VCaP (cell line): ENCODE measurements around the gene AP2A1.
A peak's percentile ranks its signal among the peaks of the same experiment; 100 is the strongest.

Experiments used
- H3K27ac ChIP-seq: fragments of 450-650 bp; 2 replicates; pipeline ENCODE4 v1.5.1; 2017
- TF ChIP-seq, protein P1 (sequence below): fragments of 450-650 bp; conservative IDR thresholded peaks from 2 replicates; pipeline ENCODE4 v1.5.1; 2017; ENCODE audit warnings: mild to moderate bottlenecking, moderate library complexity

Gene AP2A1

DNA sequence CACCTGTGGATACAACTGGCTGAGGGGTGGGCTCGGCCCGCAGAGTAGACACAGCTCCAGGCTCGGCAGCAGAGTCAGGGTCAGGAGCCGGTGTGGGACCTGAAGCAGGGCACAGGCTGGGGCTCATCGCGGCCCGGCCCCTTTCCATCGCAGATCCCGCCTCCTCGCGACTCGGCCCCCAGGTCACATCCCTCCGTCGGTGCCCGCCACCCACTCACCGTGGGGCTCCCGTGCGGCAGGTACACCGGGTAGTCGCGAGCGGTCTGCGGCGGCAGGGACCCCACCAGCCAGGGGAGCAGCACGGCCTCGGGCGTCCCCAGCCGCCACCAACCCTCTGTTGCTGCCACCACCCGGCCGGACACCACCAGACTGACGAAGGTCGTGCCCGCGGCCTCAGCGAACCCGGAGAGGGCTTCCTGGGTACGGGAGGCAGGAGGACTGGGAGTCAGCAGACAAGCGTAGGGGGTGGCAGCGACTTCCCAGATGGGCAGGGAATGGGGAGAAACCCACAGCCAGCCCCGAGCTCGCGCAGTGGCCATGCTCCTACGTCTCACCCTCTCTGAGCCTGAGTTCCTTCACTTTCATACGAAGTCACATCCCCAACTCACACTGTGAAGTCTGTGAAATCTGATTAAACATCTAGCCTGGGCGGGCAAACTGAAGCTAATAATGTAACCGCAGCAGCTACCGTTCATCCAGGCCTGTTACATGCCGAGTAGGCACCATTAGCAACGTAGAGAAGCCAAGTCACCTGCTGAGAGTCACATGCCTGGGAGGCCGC is 42.5 kb downstream of the AP2A1 start:
- H3K27ac ChIP-seq: peak overlapping the region; percentile 79
- TF ChIP-seq, protein P1, sequence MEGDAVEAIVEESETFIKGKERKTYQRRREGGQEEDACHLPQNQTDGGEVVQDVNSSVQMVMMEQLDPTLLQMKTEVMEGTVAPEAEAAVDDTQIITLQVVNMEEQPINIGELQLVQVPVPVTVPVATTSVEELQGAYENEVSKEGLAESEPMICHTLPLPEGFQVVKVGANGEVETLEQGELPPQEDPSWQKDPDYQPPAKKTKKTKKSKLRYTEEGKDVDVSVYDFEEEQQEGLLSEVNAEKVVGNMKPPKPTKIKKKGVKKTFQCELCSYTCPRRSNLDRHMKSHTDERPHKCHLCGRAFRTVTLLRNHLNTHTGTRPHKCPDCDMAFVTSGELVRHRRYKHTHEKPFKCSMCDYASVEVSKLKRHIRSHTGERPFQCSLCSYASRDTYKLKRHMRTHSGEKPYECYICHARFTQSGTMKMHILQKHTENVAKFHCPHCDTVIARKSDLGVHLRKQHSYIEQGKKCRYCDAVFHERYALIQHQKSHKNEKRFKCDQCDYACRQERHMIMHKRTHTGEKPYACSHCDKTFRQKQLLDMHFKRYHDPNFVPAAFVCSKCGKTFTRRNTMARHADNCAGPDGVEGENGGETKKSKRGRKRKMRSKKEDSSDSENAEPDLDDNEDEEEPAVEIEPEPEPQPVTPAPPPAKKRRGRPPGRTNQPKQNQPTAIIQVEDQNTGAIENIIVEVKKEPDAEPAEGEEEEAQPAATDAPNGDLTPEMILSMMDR: peak; percentile 39

DNA sequence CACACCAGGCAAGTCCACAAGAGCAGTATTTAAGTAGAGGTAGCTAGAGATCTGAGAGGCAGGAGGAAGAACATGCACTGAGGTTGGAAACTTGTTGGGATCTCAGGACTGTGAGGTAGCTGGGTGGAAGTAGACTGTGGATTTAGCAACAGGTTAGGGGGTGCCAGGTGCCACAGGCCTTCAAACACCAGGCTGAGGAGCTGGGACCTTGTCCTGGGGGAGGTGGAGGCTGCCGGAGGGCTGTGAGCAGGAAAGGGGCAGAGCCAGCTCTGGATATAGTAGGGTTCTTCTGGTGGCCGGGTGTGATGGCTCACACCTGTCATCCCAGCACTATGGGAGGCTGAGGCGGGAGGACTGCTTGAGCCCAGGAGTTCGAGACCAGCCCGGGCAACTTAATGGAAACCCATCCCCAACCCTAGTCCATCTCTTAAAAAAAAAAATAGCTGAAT is 43.2 kb downstream of the AP2A1 start:
- TF ChIP-seq, protein P1: no peak
- peak overlapping the region; percentile 79 for H3K27ac ChIP-seq

DNA sequence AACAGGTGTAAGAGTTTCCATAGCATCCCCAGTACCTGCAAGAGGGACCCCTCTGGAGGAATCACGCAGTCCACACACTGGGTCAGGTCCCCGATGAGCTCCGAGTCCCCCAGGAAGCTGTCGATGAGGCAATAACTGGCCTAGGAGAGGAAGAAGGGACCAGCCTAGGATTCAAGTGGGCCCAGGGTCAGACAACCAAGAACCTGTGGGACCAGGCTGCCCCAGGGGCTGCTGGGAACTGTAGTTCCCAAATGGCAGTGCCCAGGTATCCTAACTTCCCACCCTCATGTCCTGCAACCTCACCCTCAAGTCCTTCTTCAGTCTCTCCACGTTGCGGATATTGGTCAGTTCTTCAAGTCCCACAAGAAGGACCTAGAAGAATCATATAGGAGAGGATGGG is 44.5 kb downstream of the AP2A1 start:
- TF ChIP-seq, protein P1: no peak
- H3K27ac ChIP-seq: no peak overlapping the region

DNA sequence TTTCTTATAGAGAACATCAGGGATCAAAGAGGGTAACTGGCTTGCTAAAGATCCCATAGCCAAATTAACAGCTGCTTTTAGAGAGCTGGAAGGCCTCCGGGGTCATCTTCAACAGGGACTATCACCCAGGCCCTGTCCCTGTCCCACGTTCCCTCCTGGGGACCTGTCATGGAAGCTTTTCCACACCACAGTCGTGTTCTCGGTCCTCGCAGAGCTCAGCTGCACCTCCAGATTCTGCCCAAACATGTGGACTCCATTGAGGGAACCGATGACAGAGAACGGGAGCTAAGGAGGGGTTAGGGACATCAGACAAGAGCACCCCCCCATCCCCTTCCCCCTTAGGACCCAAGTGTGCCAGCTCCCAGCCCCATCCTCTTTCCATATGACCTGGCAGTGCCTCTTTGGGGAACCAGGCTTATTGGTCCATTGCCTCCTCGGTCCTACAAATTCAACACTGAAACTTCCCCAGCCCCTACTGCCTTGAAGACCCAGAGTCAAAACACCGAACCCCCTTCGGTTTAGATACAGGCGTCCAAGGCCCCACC is 45.7 kb downstream of the AP2A1 start:
- peak overlapping the region; percentile 84 for H3K27ac ChIP-seq
- TF ChIP-seq, protein P1: no peak

DNA sequence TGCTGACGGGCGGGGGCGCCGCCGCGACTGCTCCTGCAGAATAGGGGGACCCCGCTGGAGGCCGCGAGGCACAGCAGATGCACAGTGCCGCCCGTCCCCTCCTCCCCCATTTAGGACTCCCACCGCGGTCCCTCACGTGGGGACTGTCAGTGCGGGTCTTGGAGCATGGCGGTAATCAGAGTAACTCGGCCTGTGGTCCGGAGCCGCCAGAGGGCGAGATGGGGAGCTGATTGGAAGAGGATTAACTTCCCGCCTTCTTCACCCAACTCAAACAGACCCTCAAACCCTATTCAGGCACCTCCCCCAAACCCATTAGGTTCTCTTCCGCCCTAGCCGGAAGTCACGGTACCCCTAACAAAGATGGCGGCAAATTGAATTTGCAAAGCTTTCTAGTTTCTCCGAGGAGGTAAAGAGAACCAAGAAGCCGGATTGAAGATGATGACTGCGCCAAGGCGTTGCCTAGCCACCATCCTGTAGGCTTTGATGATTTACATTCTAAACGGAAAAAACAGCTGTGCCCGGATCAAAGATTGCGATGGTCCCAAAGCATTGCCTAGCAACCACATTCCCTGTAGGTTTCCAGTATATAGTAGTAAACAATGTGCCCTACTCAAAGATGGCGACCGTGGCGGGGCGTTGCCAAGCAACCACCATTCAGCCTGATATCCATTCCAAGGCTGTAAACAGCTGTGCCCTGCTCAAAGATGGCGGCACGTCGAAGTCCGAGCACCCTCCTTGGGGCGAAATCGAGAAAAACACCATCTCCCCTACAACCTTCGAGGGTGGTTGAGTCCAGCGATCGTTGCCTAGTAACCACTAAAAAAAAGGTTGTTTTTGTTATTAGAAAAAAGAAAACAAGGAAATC is 46.4 kb downstream of the AP2A1 start, which contains the start of gene FUZ:
FUZ (minus strand) TSS at position 296 of the 865 bp plus-strand sequence; CDS start at position 110, 186 bp downstream.
- TF ChIP-seq, protein P1: no peak
- H3K27ac ChIP-seq: peak within 1 kb of the TSS; percentile 84

DNA sequence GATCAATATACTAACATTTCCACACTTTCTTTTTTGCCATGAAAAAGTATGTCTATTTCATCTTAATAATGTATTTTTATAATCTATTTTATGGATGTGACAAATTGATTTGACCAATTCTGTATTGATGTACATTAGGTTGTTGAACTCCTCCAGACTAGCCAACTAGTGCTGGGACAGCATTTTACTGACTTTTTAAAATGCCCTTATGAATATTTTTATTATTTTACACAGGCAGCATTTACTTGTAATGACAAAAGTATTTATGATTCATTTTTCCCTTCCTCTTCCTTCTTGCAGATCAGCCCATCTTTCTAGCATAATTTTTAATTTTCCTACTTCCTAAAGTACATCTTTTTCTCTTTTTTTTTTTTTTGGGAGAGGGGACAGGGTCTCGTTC is 47.2 kb downstream of the AP2A1 start:
- TF ChIP-seq, protein P1: no peak
- H3K27ac ChIP-seq: peak overlapping the region; percentile 84

DNA sequence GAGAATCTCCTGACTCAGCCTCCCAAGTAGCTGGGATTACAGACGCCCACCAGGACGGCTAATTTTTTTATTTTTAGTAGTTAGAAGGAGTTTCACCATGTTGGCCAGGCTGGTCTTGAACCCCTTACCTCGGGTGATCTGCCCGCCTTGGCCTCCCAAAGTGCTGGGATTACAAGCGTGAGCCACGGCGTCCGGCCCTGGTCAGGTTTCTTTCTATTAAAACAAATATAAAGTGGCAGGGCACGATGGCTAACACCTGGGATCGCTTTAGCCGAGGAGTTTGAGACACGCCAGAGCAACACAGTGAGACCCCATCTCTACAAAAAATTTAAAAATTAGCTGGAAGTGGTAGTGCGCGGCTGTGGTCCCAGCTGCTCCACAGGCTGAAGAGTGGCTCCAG is 49.8 kb downstream of the AP2A1 start:
- peak overlapping the region; percentile 86 for H3K27ac ChIP-seq
- TF ChIP-seq, protein P1: no peak
